Fibroblast of the aortic adventitia (primary cell): Measurements from ENCODE around the gene TRAT1. TPM values are rescaled to one million over a fixed set of nuclear protein-coding genes. Genes with fewer than 3 reads are reported as not detected.
"Not testable (repeated sequence)": the region's sequence is repeated elsewhere in the genome, so short reads cannot be mapped to it uniquely, and the experiment has no call there.

Experiments used
- DNase-seq: peaks from one replicate; pipeline ENCODE4 v3.0.0-alpha.2; 2010; ENCODE audit warnings: low read depth
- H3K4me3 ChIP-seq: 2 replicates; pipeline ENCODE4 v1.5.1; 2011; ENCODE audit warnings: low read depth, mild to moderate bottlenecking, control low read depth, low read length, moderate library complexity
- CTCF ChIP-seq: IDR thresholded peaks from 2 replicates; pipeline ENCODE4 v1.5.1; 2011; ENCODE audit warnings: mild to moderate bottlenecking, low read length, control low read depth, inconsistent platforms; ENCODE audit not compliant: insufficient read depth
- total RNA-seq: library from RNA; depleted of rRNA; stranded (reverse); fragments of >200 nt; gene quantifications from 2 replicates; pipeline ENCODE4 v1.2.3, GENCODE V29; 2012; ENCODE audit warnings: low replicate concordance

TRAT1 gene
- total RNA-seq, 1 donor, result not detected

- TF ChIP-seq CTCF, result no peak
- no peak overlapping the region for H3K4me3 ChIP-seq
Observed at GRCh38 chr3:108804966-108805365, 17.6 kb upstream of the TRAT1 start.

GRCh38 chr3:108806316-108806715 is 16.3 kb upstream of the TRAT1 start:
- H3K4me3 ChIP-seq, result no peak overlapping the region
- DNase-seq, result no peak
- no peak for TF ChIP-seq CTCF

More at GRCh38 chr3:108804966-108805365, 17.6 kb upstream of the TRAT1 start:
- DNase-seq, result no peak

- no peak for DNase-seq
- H3K4me3 ChIP-seq, result no peak overlapping the region
- TF ChIP-seq CTCF, result no peak
Observed at GRCh38 chr3:108818404-108818803, 4.2 kb upstream of the TRAT1 start.

GRCh38 chr3:108820586-108820985 is 2.0 kb upstream of the TRAT1 start:
- no peak overlapping the region for H3K4me3 ChIP-seq
- no peak for TF ChIP-seq CTCF
- DNase-seq, result no peak

GRCh38 chr3:108823227-108823626 is 641 bp downstream of the TRAT1 start:
- H3K4me3 ChIP-seq, result no peak overlapping the region
- TF ChIP-seq CTCF, result no peak
- DNase-seq, result no peak

GRCh38 chr3:108823803-108824202 is 1.2 kb downstream of the TRAT1 start:
- DNase-seq, H3K4me3 ChIP-seq: not testable (repeated sequence)

GRCh38 chr3:108826309-108827187 is 4.0 kb downstream of the TRAT1 start:
- no peak for DNase-seq
- TF ChIP-seq CTCF, result no peak
- no peak overlapping the region for H3K4me3 ChIP-seq
